Trophoblast cell (in vitro differentiated cells and primary cell): Measurements from ENCODE around the gene TOLLIP.

Experiments used
- DNase-seq, 2 donors: peaks; one replicate each; pipeline ENCODE4 v3.0.0-alpha.2; 2016
- H2AFZ ChIP-seq: 2 replicates; pipeline ENCODE4 v1.6.1; 2013; ENCODE audit warnings: low read length, moderate library complexity, mild to moderate bottlenecking; ENCODE audit not compliant: insufficient read depth, poor library complexity
- H2AK5ac ChIP-seq: 2 replicates; pipeline ENCODE4 v1.6.1; 2013; ENCODE audit warnings: mild to moderate bottlenecking, low read length
- H2BK120ac ChIP-seq: 2 replicates; pipeline ENCODE4 v1.6.1; 2013; ENCODE audit warnings: low read length, mild to moderate bottlenecking, moderate library complexity; ENCODE audit not compliant: insufficient read depth, poor library complexity
- H2BK12ac ChIP-seq: 2 replicates; pipeline ENCODE4 v1.6.1; 2013; ENCODE audit warnings: mild to moderate bottlenecking, low read length, moderate library complexity
- H2BK5ac ChIP-seq: 2 replicates; pipeline ENCODE4 v1.6.1; 2013; ENCODE audit warnings: low read length, low read depth, moderate library complexity, mild to moderate bottlenecking; ENCODE audit not compliant: poor library complexity
- H3K14ac ChIP-seq: 2 replicates; pipeline ENCODE4 v1.6.1; 2013; ENCODE audit warnings: mild to moderate bottlenecking, low read length
- H3K18ac ChIP-seq: 2 replicates; pipeline ENCODE4 v1.6.1; 2013; ENCODE audit warnings: mild to moderate bottlenecking, low read length
- H3K23ac ChIP-seq: 2 replicates; pipeline ENCODE4 v1.6.1; 2013; ENCODE audit warnings: low read length
- H3K27ac ChIP-seq: 2 replicates; pipeline ENCODE4 v1.5.1; 2013; ENCODE audit warnings: low read depth, mild to moderate bottlenecking, inconsistent platforms, low read length, moderate library complexity
- H3K27me3 ChIP-seq: 2 replicates; pipeline ENCODE4 v1.6.1; 2013; ENCODE audit warnings: inconsistent platforms, mild to moderate bottlenecking, low read length, moderate library complexity; ENCODE audit not compliant: insufficient read depth
- H3K36me3 ChIP-seq, 2 experiments: 1 replicate in 1 of 2; 2 replicates in 1 of 2; pipeline ENCODE4 v1.6.1; 2013; ENCODE audit warnings: low read length in 2 of 2, mild to moderate bottlenecking in 2 of 2, moderate library complexity in 1 of 2; ENCODE audit not compliant: insufficient read depth in 2 of 2, control insufficient read depth in 1 of 2
- H3K4ac ChIP-seq: 2 replicates; pipeline ENCODE4 v1.6.1; 2013; ENCODE audit warnings: low read depth, mild to moderate bottlenecking, low read length, moderate library complexity
- H3K4me1 ChIP-seq, 2 experiments: 1 replicate in 1 of 2; 2 replicates in 1 of 2; pipeline ENCODE4 v1.6.1; 2013; ENCODE audit warnings: low read length in 2 of 2, mild to moderate bottlenecking in 2 of 2, moderate library complexity in 1 of 2; ENCODE audit not compliant: insufficient read depth in 2 of 2, control insufficient read depth in 1 of 2
- H3K4me2 ChIP-seq: 2 replicates; pipeline ENCODE4 v1.6.1; 2013; ENCODE audit warnings: inconsistent platforms, mild to moderate bottlenecking, low read length, moderate library complexity
- H3K4me3 ChIP-seq: 2 replicates; pipeline ENCODE4 v1.5.1; 2013; ENCODE audit warnings: mild to moderate bottlenecking, low read depth, low read length, inconsistent platforms
- H3K79me1 ChIP-seq: one replicate; pipeline ENCODE4 v1.6.1; 2013; ENCODE audit warnings: low read length
- H3K79me2 ChIP-seq: 2 replicates; pipeline ENCODE4 v1.6.1; 2013; ENCODE audit warnings: low read length, mild to moderate bottlenecking; ENCODE audit not compliant: control insufficient read depth, insufficient read depth, poor library complexity
- H3K9ac ChIP-seq: 2 replicates; pipeline ENCODE4 v1.6.1; 2013; ENCODE audit warnings: mild to moderate bottlenecking, low read length
- H3K9me3 ChIP-seq: 2 replicates; pipeline ENCODE4 v1.6.1; 2013; ENCODE audit warnings: low read depth, mild to moderate bottlenecking, control low read depth, inconsistent platforms, low read length; ENCODE audit not compliant: insufficient read depth
- H4K12ac ChIP-seq: 2 replicates; pipeline ENCODE4 v1.6.1; 2013; ENCODE audit warnings: low read depth, mild to moderate bottlenecking, low read length, moderate library complexity
- H4K8ac ChIP-seq: 2 replicates; pipeline ENCODE4 v1.6.1; 2013; ENCODE audit warnings: low read depth, mild to moderate bottlenecking, low read length, moderate library complexity
- H4K91ac ChIP-seq: one replicate; pipeline ENCODE4 v1.6.1; 2013; ENCODE audit warnings: low read depth, mild to moderate bottlenecking, low read length, moderate library complexity
- WGBS: extraction: QIAGEN DNeasy Blood & Tissue Kit; methylation state at CpG from one replicate; pipeline ENCODE4 v1.1.7; 2013; ENCODE audit warnings: missing lambda C conversion rate; ENCODE audit not compliant: insufficient read length, insufficient coverage; ENCODE audit errors: extremely low coverage; 5-methylcytosine and 5-hydroxymethylcytosine counted together

The TOLLIP gene

DNA sequence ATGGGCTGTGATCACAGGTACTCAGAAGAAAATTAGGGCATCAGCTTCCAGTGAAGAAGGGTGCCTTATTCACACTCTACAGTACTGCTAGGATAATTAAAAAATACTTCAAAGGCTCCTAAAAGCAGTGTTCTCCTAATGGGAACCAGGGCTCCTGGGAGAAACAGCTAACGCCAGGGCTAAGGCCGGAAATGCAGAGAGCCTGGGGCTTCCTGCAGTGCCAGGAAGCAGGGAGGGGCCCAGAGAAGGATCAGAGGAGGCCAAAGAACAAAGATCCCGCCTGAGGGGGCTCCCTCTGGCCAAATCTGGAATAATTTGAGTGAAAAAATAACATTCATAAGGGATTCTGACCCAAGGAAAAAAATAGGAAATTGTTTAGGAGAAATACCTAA lies 27.5 kb downstream of the TOLLIP start:
- Histone ChIP-seq H4K12ac (no peak overlapping the region), H3K14ac (no peak overlapping the region), H3K23ac (no peak overlapping the region), H2BK120ac (no peak overlapping the region), H2AFZ (no peak overlapping the region), H4K8ac (no peak overlapping the region), H3K4me2 (no peak overlapping the region), H4K91ac (no peak overlapping the region), H3K36me3 (peaks cover 72 to 77% of the 10 kb centered on the region in 2 experiments), H3K27ac (no peak overlapping the region), H3K79me2 (no peaks in the 10 kb centered on the region), H3K27me3 (no peaks in the 10 kb centered on the region), H3K18ac (no peak overlapping the region), H3K4me3 (no peak overlapping the region), H2BK12ac (no peak overlapping the region), H3K4me1 (no peaks in the 10 kb centered on the region), H3K9ac (no peak overlapping the region), H3K4ac (no peak overlapping the region), H2BK5ac (no peak overlapping the region), H2AK5ac (no peak overlapping the region), H3K9me3 (peaks cover 7% of the 10 kb centered on the region), H3K79me1 (no peaks in the 10 kb centered on the region)
- DNase-seq, result no peak
- no CpG with 5 or more reads among the region's 3 CpGs for WGBS

DNA sequence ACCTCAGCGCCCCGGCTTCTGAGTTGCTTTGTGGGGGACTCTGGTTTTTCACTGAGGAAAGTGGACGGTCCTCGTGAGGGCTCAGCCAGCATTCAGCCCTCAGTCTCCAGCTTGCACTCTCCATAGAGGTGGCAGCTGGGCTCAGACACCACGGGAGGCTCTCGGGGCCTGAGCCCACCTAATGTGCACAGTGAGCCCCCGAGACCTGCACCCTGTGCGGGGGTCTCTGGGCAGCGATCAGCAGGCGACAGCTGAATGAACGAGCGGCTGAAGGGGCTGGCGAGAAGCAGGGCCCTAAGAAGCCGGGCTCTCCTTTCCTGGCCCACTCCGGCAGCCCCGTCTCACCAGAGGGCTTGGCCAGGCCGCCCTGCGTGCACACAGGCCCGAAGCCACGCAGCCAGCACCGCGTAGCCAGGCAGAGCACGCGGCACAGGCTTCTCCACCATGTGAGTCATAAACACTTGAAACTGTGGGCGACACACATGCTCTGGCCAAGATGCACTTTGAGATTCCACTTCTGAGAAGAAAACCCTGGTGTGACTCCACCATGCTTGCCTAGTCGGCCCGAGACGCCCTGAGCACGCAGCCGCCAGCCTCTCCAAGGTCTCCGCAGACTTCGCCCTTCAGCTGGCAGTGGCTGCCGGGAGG lies 28.0 kb downstream of the TOLLIP start:
- Histone ChIP-seq H2BK120ac (no peak overlapping the region), H3K79me2 (no peaks in the 10 kb centered on the region), H4K12ac (no peak overlapping the region), H2BK12ac (no peak overlapping the region), H3K9ac (no peak overlapping the region), H4K91ac (no peak overlapping the region), H2AFZ (no peak overlapping the region), H4K8ac (no peak overlapping the region), H3K4me1 (no peaks in the 10 kb centered on the region), H3K4me2 (no peak overlapping the region), H3K4ac (no peak overlapping the region), H3K36me3 (peaks cover 72 to 77% of the 10 kb centered on the region in 2 experiments), H3K9me3 (peaks cover 7% of the 10 kb centered on the region), H3K27ac (no peak overlapping the region), H3K18ac (no peak overlapping the region), H3K4me3 (no peak overlapping the region), H3K79me1 (no peaks in the 10 kb centered on the region), H3K23ac (no peak overlapping the region), H2BK5ac (no peak overlapping the region), H3K27me3 (no peaks in the 10 kb centered on the region), H3K14ac (no peak overlapping the region), H2AK5ac (no peak overlapping the region)
- no CpG with 5 or more reads among the region's 33 CpGs for WGBS
- DNase-seq, result no peak

- Histone ChIP-seq H4K91ac (no peak overlapping the region), H3K36me3 (peaks cover 70 to 76% of the 10 kb centered on the region in 2 experiments), H3K9ac (no peak overlapping the region), H3K27ac (no peak overlapping the region), H3K4ac (no peak overlapping the region), H3K23ac (no peak overlapping the region), H3K9me3 (peaks cover 6% of the 10 kb centered on the region), H4K8ac (no peak overlapping the region), H4K12ac (no peak overlapping the region), H2AK5ac (no peak overlapping the region), H3K14ac (no peak overlapping the region), H3K79me2 (no peaks in the 10 kb centered on the region), H3K4me2 (no peak overlapping the region), H3K18ac (no peak overlapping the region), H3K4me3 (no peak overlapping the region), H3K27me3 (no peaks in the 10 kb centered on the region), H2BK120ac (no peak overlapping the region), H3K79me1 (no peaks in the 10 kb centered on the region), H3K4me1 (no peaks in the 10 kb centered on the region), H2AFZ (no peak overlapping the region), H2BK12ac (no peak overlapping the region), H2BK5ac (no peak overlapping the region)
- no CpG with 5 or more reads among the region's 46 CpGs for WGBS
- DNase-seq, result no peak
Observed at GRCh38 chr11:1280116-1281035, 29.1 kb downstream of the TOLLIP start.

DNA sequence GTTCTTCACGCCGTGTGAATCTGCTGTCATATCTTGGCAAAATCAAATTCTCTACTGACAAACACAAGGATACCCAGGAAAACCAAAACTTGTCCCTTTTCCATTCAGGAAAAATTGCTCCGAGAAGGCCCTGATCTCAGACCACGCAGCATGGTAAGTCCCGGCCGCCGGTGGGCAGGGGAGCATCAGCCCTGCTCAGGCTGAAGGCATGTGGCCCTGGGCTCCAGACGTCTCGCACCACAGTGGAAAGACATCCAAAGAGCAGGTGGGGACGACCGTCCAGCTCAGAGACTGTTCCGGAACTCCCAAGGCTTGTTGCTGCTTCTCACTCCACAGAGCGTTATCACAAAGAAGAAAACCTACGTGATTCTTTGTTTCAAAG lies 29.8 kb downstream of the TOLLIP start:
- no peak overlapping the region for H3K4me3 ChIP-seq
- H3K27me3 ChIP-seq, result no peaks in the 10 kb centered on the region
- H3K14ac ChIP-seq, result no peak overlapping the region
- no peak overlapping the region for H4K12ac ChIP-seq
- H3K36me3 ChIP-seq, result peaks cover 68 to 72% of the 10 kb centered on the region in 2 experiments
- DNase-seq, result no peak
- H3K27ac ChIP-seq, result no peak overlapping the region
- H2BK12ac ChIP-seq, result no peak overlapping the region
- no peak overlapping the region for H3K9ac ChIP-seq
- H3K79me1 ChIP-seq, result no peaks in the 10 kb centered on the region
- H2AFZ ChIP-seq, result no peak overlapping the region
- no peak overlapping the region for H2BK120ac ChIP-seq
- no peak overlapping the region for H3K4ac ChIP-seq
- H3K9me3 ChIP-seq, result peaks cover 3% of the 10 kb centered on the region
- H3K23ac ChIP-seq, result no peak overlapping the region
- no peak overlapping the region for H4K91ac ChIP-seq
- H2BK5ac ChIP-seq, result no peak overlapping the region
- no peak overlapping the region for H3K18ac ChIP-seq
- H3K4me1 ChIP-seq, result no peaks in the 10 kb centered on the region
- H3K4me2 ChIP-seq, result no peak overlapping the region
- no peaks in the 10 kb centered on the region for H3K79me2 ChIP-seq
- WGBS, result no CpG with 5 or more reads among the region's 14 CpGs
- H4K8ac ChIP-seq, result no peak overlapping the region
- H2AK5ac ChIP-seq, result no peak overlapping the region
